ENCODE data around the gene BPHL.
A peak's percentile ranks its signal among the peaks of the same experiment; 100 is the strongest.
"Not testable (repeated sequence)": the region's sequence is repeated elsewhere in the genome, so short reads cannot be mapped to it uniquely, and the experiment has no call there.

Gene BPHL

GRCh38 chr6:3136292-3137011, 17.9 kb downstream of the BPHL start:
- no peaks in the 10 kb centered on the region for H3K9me3 ChIP-seq (ENCODE audit: control insufficient read depth in 2 of 2, low read length in 2 of 2)
- no peaks in the 10 kb centered on the region for H3K27me3 ChIP-seq (ENCODE audit: control insufficient read depth in 2 of 2, insufficient read depth in 2 of 2, low read length in 2 of 2)
- H3K4me3 ChIP-seq (ENCODE audit: low read length in 2 of 2) = no peak overlapping the region
- peaks cover 6 to 10% of the 10 kb centered on the region in 2 donors for H3K36me3 ChIP-seq (ENCODE audit: control insufficient read depth in 2 of 2, insufficient read depth in 2 of 2, low read length in 2 of 2)
- peak overlapping the region in 1 of 2 donors; percentile 59 for H3K27ac ChIP-seq (ENCODE audit: low read depth in 2 of 2, low read length in 2 of 2)
- peak overlapping the region in 1 of 2 donors; percentile 30 for H3K9ac ChIP-seq (ENCODE audit: low read depth in 1 of 2, low read length in 2 of 2)
- H3K4me1 ChIP-seq (ENCODE audit: control insufficient read depth in 2 of 2, insufficient read depth in 2 of 2, low read length in 2 of 2) = peaks cover 10 to 20% of the 10 kb centered on the region in 2 donors

- H3K36me3 ChIP-seq (ENCODE audit: control insufficient read depth in 2 of 2, insufficient read depth in 2 of 2, low read length in 2 of 2) = peaks cover 4 to 10% of the 10 kb centered on the region in 2 donors
- H3K4me1 ChIP-seq (ENCODE audit: control insufficient read depth in 2 of 2, insufficient read depth in 2 of 2, low read length in 2 of 2) = peaks cover 10 to 20% of the 10 kb centered on the region in 2 donors
Measured at GRCh38 chr6:3137057-3137777, 18.7 kb downstream of the BPHL start.

GRCh38 chr6:3137873-3138272, 19.4 kb downstream of the BPHL start:
- H3K27me3 ChIP-seq (ENCODE audit: control insufficient read depth in 2 of 2, insufficient read depth in 2 of 2, low read length in 2 of 2); H3K9me3 ChIP-seq (ENCODE audit: control insufficient read depth in 2 of 2, low read length in 2 of 2); H3K27ac ChIP-seq (ENCODE audit: low read depth in 2 of 2, low read length in 2 of 2); H3K9ac ChIP-seq (ENCODE audit: low read depth in 1 of 2, low read length in 2 of 2); H3K4me3 ChIP-seq (ENCODE audit: low read length in 2 of 2): not testable (repeated sequence)
- Histone ChIP-seq H3K36me3 (ENCODE audit: control insufficient read depth in 2 of 2, insufficient read depth in 2 of 2, low read length in 2 of 2) (peaks cover 4 to 10% of the 10 kb centered on the region in 2 donors), H3K4me1 (ENCODE audit: control insufficient read depth in 2 of 2, insufficient read depth in 2 of 2, low read length in 2 of 2) (peaks cover 10 to 20% of the 10 kb centered on the region in 2 donors)

More at GRCh38 chr6:3137057-3137777, 18.7 kb downstream of the BPHL start:
- Histone ChIP-seq H3K9ac (ENCODE audit: low read depth in 1 of 2, low read length in 2 of 2) (no peak overlapping the region), H3K27me3 (ENCODE audit: control insufficient read depth in 2 of 2, insufficient read depth in 2 of 2, low read length in 2 of 2) (no peaks in the 10 kb centered on the region), H3K27ac (ENCODE audit: low read depth in 2 of 2, low read length in 2 of 2) (no peak overlapping the region), H3K4me3 (ENCODE audit: low read length in 2 of 2) (no peak overlapping the region), H3K9me3 (ENCODE audit: control insufficient read depth in 2 of 2, low read length in 2 of 2) (no peaks in the 10 kb centered on the region)

- Histone ChIP-seq H3K9ac (ENCODE audit: low read depth in 1 of 2, low read length in 2 of 2) (no peak overlapping the region), H3K4me3 (ENCODE audit: low read length in 2 of 2) (no peak overlapping the region), H3K27me3 (ENCODE audit: control insufficient read depth in 2 of 2, insufficient read depth in 2 of 2, low read length in 2 of 2) (no peaks in the 10 kb centered on the region), H3K36me3 (ENCODE audit: control insufficient read depth in 2 of 2, insufficient read depth in 2 of 2, low read length in 2 of 2) (peaks cover 6 to 8% of the 10 kb centered on the region in 2 donors), H3K4me1 (ENCODE audit: control insufficient read depth in 2 of 2, insufficient read depth in 2 of 2, low read length in 2 of 2) (peaks cover 10 to 20% of the 10 kb centered on the region in 2 donors), H3K27ac (ENCODE audit: low read depth in 2 of 2, low read length in 2 of 2) (peak overlapping the region in 1 of 2 donors; percentile 33), H3K9me3 (ENCODE audit: control insufficient read depth in 2 of 2, low read length in 2 of 2) (no peaks in the 10 kb centered on the region)
Measured at GRCh38 chr6:3138341-3138740, 19.8 kb downstream of the BPHL start.

GRCh38 chr6:3139090-3139903, 20.8 kb downstream of the BPHL start:
- Histone ChIP-seq H3K4me3 (ENCODE audit: low read length in 2 of 2) (peak overlapping the region in 1 of 2 donors; percentile 16), H3K27ac (ENCODE audit: low read depth in 2 of 2, low read length in 2 of 2) (peak overlapping the region; percentile 12 to 33), H3K27me3 (ENCODE audit: control insufficient read depth in 2 of 2, insufficient read depth in 2 of 2, low read length in 2 of 2) (no peaks in the 10 kb centered on the region), H3K9me3 (ENCODE audit: control insufficient read depth in 2 of 2, low read length in 2 of 2) (no peaks in the 10 kb centered on the region), H3K9ac (ENCODE audit: low read depth in 1 of 2, low read length in 2 of 2) (no peak overlapping the region), H3K36me3 (ENCODE audit: control insufficient read depth in 2 of 2, insufficient read depth in 2 of 2, low read length in 2 of 2) (peaks cover 7 to 11% of the 10 kb centered on the region in 2 donors), H3K4me1 (ENCODE audit: control insufficient read depth in 2 of 2, insufficient read depth in 2 of 2, low read length in 2 of 2) (peaks cover 10 to 20% of the 10 kb centered on the region in 2 donors)

- peaks cover 7 to 11% of the 10 kb centered on the region in 2 donors for H3K36me3 ChIP-seq (ENCODE audit: control insufficient read depth in 2 of 2, insufficient read depth in 2 of 2, low read length in 2 of 2)
- no peak overlapping the region for H3K4me3 ChIP-seq (ENCODE audit: low read length in 2 of 2)
- H3K27me3 ChIP-seq (ENCODE audit: control insufficient read depth in 2 of 2, insufficient read depth in 2 of 2, low read length in 2 of 2) = no peaks in the 10 kb centered on the region
- peaks cover 10 to 20% of the 10 kb centered on the region in 2 donors for H3K4me1 ChIP-seq (ENCODE audit: control insufficient read depth in 2 of 2, insufficient read depth in 2 of 2, low read length in 2 of 2)
- no peaks in the 10 kb centered on the region for H3K9me3 ChIP-seq (ENCODE audit: control insufficient read depth in 2 of 2, low read length in 2 of 2)
- H3K27ac ChIP-seq (ENCODE audit: low read depth in 2 of 2, low read length in 2 of 2) = no peak overlapping the region
- H3K9ac ChIP-seq (ENCODE audit: low read depth in 1 of 2, low read length in 2 of 2) = no peak overlapping the region
Measured at GRCh38 chr6:3140201-3140600, 21.7 kb downstream of the BPHL start.

- Histone ChIP-seq H3K9me3 (ENCODE audit: control insufficient read depth in 2 of 2, low read length in 2 of 2) (no peaks in the 10 kb centered on the region), H3K27me3 (ENCODE audit: control insufficient read depth in 2 of 2, insufficient read depth in 2 of 2, low read length in 2 of 2) (no peaks in the 10 kb centered on the region), H3K9ac (ENCODE audit: low read depth in 1 of 2, low read length in 2 of 2) (no peak overlapping the region), H3K27ac (ENCODE audit: low read depth in 2 of 2, low read length in 2 of 2) (no peak overlapping the region), H3K36me3 (ENCODE audit: control insufficient read depth in 2 of 2, insufficient read depth in 2 of 2, low read length in 2 of 2) (peaks cover 3 to 9% of the 10 kb centered on the region in 2 donors), H3K4me3 (ENCODE audit: low read length in 2 of 2) (no peak overlapping the region), H3K4me1 (ENCODE audit: control insufficient read depth in 2 of 2, insufficient read depth in 2 of 2, low read length in 2 of 2) (peaks cover 10 to 12% of the 10 kb centered on the region in 2 donors)
Measured at GRCh38 chr6:3142536-3142935, 24.0 kb downstream of the BPHL start.

- peaks cover 3 to 9% of the 10 kb centered on the region in 2 donors for H3K36me3 ChIP-seq (ENCODE audit: control insufficient read depth in 2 of 2, insufficient read depth in 2 of 2, low read length in 2 of 2)
- no peaks in the 10 kb centered on the region for H3K27me3 ChIP-seq (ENCODE audit: control insufficient read depth in 2 of 2, insufficient read depth in 2 of 2, low read length in 2 of 2)
- no peak overlapping the region for H3K9ac ChIP-seq (ENCODE audit: low read depth in 1 of 2, low read length in 2 of 2)
- H3K4me1 ChIP-seq (ENCODE audit: control insufficient read depth in 2 of 2, insufficient read depth in 2 of 2, low read length in 2 of 2) = peaks cover 10 to 12% of the 10 kb centered on the region in 2 donors
- no peaks in the 10 kb centered on the region for H3K9me3 ChIP-seq (ENCODE audit: control insufficient read depth in 2 of 2, low read length in 2 of 2)
- H3K4me3 ChIP-seq (ENCODE audit: low read length in 2 of 2) = no peak overlapping the region
- H3K27ac ChIP-seq (ENCODE audit: low read depth in 2 of 2, low read length in 2 of 2) = no peak overlapping the region
Measured at GRCh38 chr6:3143158-3143557, 24.6 kb downstream of the BPHL start.

- peaks cover 2 to 3% of the 10 kb centered on the region in 2 donors for H3K4me1 ChIP-seq (ENCODE audit: control insufficient read depth in 2 of 2, insufficient read depth in 2 of 2, low read length in 2 of 2)
- H3K4me3 ChIP-seq (ENCODE audit: low read length in 2 of 2) = no peak overlapping the region
- H3K27ac ChIP-seq (ENCODE audit: low read depth in 2 of 2, low read length in 2 of 2) = no peak overlapping the region
- H3K9ac ChIP-seq (ENCODE audit: low read depth in 1 of 2, low read length in 2 of 2) = no peak overlapping the region
- no peaks in the 10 kb centered on the region for H3K27me3 ChIP-seq (ENCODE audit: control insufficient read depth in 2 of 2, insufficient read depth in 2 of 2, low read length in 2 of 2)
- no peaks in the 10 kb centered on the region for H3K9me3 ChIP-seq (ENCODE audit: control insufficient read depth in 2 of 2, low read length in 2 of 2)
- H3K36me3 ChIP-seq (ENCODE audit: control insufficient read depth in 2 of 2, insufficient read depth in 2 of 2, low read length in 2 of 2) = peaks cover 3 to 9% of the 10 kb centered on the region in 2 donors
Measured at GRCh38 chr6:3144571-3144970, 26.1 kb downstream of the BPHL start.

Data from mucosa of rectum (tissue), 2 donors.